HG02970 (cell line): ENCODE measurements around the gene ST6GAL1.
"Not testable (repeated sequence)": the region's sequence is repeated elsewhere in the genome, so short reads cannot be mapped to it uniquely, and the experiment has no call there.

ENCODE experiments used
- ATAC-seq: cut with Tn5 transposase; IDR thresholded peaks from one replicate; pipeline ENCODE4 v1.9.1; 2021; ENCODE audit warnings: mild to moderate bottlenecking, moderate library complexity, moderate number of reproducible peaks; ENCODE audit not compliant: unreplicated experiment, low FRiP score

Gene ST6GAL1

DNA sequence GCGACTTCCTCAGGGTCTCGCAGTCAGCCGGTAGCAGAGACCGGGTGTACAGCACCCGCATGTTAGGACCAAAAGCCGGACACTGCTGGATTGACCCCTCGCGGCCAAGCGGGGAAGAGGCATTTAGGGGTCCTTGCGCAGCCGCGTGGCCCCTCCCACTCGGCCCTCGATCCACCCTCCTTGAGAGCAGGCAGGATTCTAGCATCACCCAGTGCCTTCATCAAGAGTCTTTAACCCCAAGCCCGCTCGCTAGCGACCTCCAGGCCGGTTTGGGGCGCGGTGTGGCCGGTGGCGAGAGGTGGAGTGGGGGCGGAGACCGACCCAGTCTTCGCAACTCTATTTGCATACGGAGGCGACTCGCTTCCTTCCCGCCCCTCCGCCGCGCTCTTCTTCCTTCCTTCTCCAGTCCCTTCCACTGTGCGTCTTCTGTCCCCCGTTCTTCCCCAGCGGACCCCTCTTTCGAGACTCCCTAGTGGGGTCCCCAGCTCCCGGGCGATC is at the start of gene ST6GAL1:
ST6GAL1 (plus strand) TSS at position 384 of the 498 bp plus-strand sequence. CDS start 112,178 bp downstream, outside the sequence.
- peak; percentile 47 for ATAC-seq

- ATAC-seq: no peak
Measured at GRCh38 chr3:186882150-186882524, 48.2 kb upstream of the ST6GAL1 start.

DNA sequence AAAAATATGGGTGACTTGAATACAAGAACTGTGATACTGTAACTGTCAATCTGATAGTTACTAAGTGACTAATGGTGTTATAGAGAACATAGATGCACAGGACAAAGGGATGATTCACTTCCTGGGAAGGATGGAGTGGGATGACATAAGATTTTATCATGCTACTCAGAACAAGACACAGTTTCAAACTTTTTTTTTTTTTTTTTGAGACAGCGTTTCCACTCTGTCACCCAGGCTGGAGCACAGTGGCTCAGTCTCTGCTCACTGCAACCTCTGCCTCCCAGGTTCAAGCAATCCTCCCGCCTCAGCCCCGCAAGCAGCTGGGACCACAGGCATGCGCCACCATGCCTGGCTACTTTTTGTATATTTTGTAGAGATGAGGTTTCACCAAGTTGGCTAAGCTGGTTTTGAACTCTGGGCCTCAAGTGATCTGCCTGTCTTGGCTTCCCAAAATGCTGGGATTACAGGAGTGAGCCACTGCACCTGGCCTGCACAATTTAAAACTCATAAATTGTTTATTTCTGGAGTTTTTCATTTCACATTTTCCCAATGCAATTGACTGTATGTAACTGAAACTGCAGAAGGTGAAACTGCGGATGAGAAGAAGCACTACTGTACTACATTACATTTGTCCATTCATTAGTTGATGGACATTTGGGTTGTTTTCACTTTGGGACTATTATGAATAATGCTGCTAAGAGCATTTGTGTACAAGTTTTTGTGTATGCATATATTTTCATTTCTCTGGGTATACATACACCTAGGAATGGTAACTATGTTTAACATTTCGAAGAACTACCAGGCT is 47.2 kb upstream of the ST6GAL1 start:
- no peak for ATAC-seq

DNA sequence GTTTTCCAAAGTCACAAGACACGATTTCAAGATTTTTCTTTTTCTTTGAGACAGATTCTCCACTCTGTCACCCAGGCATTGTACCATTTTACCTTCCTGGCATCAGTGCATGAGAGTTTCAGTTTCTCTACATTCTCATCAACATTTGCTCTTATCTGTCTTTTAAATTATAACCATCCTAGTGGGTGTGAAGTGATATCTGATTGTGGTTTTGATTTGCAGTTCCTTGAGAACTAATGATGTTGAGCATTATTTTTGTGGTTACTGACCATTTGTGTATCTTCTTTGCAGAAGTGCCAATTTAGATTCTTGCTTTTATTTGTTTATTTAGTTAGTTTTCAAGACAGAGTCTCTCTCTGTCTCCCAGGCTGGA is 46.7 kb upstream of the ST6GAL1 start:
- ATAC-seq: no peak

GRCh38 chr3:186884868-186885267 is 45.5 kb upstream of the ST6GAL1 start:
- ATAC-seq: not testable (repeated sequence)

DNA sequence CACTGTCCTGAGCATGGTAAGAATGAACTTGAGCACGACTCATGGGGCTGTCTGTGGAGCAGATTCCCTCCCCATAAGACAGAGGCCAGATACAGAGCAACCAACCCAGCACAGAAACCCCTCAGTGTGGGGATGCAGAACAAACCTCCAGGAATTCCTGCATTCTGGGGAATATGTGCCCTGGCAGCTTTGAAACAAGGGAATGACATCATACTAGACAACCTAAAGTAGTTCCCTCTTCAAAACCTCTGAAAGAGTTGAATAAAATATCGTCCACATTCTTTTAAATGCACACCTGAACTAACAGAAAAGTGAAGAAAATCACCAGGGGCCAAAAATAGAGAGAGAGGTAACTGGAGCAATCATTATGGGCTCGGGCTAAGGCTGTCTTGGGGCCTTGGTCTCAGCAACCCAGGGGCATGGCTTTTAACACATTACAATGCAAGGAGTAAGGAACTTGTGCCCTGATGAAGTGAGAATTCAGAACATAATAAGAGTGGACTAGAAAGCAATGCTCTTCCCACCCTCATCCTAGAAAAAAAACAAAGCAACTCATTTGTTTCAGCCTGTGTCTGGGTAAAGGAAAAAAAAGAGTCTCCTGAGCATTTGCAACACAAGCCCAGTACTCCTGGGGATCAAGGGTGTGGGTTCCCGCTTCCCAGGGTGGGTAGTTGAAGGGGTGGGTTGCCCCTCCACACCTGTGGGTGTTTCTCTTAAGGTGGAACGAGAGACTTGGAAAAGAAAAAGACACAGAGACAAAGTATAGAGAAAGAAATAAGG is 43.9 kb upstream of the ST6GAL1 start:
- no peak for ATAC-seq

- ATAC-seq: not testable (repeated sequence)
Measured at GRCh38 chr3:186887507-186887938, 42.8 kb upstream of the ST6GAL1 start.

DNA sequence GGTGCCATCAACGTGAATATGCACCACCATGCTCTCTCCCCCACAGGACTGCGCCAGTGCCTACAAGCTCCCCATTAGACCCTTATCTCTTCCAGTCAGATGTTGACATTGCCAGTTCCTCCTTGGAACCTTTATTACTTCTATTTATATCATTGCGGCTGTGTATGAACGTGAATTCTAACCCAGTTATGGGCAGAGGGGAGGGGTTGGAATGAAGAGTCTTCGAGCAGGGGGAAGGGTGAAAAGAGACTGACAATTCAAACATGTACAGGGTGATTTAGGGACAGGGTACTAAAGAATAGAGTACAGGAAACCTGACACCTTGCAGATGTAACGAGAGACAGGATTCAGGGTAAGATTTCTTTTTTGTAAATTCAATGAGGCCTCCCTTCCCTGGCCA is 41.8 kb upstream of the ST6GAL1 start:
- no peak for ATAC-seq

- ATAC-seq: not testable (repeated sequence)
Measured at GRCh38 chr3:186889698-186890097, 40.6 kb upstream of the ST6GAL1 start.

DNA sequence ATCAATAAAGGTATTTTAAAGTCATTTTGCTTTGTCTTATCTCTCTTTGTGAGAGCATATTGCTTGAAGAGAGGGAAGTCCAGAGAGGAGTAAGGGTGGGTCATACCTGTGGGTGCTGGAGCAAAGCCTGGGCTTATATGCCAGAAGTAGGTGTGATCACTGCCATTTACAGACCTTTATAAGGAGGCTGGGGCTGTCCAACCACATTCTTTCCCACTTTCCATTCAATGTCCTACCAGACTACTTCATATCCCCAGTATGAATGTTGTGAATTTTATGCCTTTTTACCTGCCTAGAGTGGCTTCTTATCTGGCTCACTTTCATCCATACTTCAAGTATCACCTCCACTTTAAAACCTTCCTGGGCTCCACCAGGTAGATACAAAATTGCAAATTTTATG is 39.4 kb upstream of the ST6GAL1 start:
- no peak for ATAC-seq

DNA sequence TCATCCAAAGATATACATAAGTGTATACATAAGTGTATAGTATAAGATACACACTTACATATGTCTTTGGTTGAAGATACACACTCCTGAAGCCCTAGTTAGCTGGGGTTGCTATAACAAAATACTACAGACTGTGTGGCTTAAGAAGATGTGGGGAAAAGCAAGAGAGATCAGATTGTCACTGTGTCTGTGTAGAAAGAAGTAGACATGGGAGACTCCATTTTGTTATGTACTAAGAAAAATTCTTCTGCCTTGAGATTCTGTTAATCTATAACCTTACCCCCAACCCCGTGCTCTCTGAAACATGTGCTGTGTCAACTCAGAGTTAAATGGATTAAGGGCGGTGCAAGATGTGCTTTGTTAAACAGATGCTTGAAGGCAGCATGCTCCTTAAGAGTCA is 37.3 kb upstream of the ST6GAL1 start:
- ATAC-seq: not testable (repeated sequence)

- ATAC-seq: no peak
Measured at GRCh38 chr3:186895406-186895805, 34.9 kb upstream of the ST6GAL1 start.

DNA sequence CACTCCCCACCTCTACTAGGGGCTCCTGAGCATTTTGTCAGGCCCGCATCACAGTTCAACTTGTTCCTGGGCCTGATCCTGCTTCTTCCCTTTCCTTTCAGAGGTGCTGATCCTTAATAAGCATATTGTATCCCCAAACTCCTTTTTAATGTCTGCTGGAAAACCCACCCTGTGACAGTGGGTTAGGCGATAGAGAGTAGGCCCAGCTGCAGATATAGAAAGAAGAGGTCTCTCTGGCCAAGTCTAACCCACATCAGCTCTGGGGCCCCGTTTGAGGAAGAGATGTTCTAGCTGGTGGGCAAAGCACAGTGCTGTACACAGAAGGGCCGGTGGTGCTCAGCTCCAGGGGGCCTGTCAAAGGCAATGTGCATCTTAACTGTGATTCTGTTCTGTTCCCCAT is 34.3 kb upstream of the ST6GAL1 start:
- no peak for ATAC-seq

GRCh38 chr3:186896875-186897274 is 33.5 kb upstream of the ST6GAL1 start:
- ATAC-seq: no peak

DNA sequence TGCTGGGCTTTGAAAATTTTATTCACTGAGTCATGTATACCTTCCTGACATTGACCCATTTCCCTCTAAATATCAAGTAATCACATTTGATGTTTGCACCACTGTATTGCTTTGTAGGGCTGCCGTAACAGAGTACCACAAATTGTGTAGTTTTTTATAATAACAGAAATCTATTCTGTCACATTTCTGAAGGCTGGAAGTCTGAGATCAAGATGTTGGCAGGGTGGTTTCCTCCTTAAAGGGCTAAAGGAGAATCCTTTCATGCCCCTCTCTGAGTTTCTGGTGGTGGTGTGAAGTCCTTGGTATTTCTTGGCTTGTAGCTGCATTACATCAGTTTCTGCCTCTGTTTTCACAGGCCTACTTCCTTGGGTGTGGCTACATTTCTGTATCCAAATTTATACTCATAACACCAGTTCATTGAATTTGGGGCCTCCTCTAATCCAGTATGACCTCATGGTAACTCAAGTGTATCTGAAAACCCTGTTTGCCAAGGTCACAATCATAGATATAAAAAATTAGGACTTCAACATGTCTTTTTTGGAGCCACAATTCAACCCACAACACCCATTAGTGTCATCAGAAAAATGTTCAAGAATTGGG is 29.1 kb upstream of the ST6GAL1 start:
- no peak for ATAC-seq

GRCh38 chr3:186902154-186902553 is 28.2 kb upstream of the ST6GAL1 start:
- no peak for ATAC-seq

DNA sequence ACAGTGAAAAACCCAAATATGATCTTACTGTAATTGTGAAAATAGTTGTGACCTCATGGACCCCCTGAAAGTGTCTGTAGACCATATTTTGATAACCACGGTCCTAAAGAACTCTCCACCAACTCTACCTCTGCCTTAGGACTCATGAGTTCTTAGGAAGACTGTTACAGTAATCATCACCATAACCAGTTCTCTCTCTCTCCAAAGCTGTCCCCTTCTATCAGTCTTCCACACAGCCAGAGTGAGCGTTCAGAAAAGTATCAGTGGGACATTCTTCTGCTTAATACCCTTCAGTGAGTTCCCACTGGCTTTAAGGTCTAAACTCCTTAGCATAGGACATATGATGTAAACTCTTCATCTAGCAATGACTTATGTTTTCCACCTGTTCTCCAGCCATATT is 27.6 kb upstream of the ST6GAL1 start:
- ATAC-seq: no peak

- not testable (repeated sequence) for ATAC-seq
Measured at GRCh38 chr3:186903676-186904075, 26.6 kb upstream of the ST6GAL1 start.

DNA sequence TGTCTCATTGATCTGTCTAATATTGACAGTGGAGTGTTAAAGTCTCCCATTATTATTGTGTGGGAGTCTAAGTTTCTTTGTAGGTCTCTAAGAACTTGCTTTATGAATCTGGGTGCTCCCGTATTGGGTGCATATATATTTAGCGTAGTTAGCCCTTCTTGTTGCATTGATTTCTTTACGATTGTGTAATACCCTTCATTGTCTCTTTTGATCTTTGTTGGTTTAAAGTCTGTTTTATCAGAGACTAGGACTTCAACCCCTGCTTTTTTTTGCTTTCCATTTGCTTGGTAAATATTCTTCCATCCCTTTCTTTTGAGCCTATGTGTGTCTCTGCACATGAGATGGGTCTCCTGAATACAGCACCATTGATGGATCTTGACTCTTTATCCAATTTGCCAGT is 23.3 kb upstream of the ST6GAL1 start:
- ATAC-seq: not testable (repeated sequence)

DNA sequence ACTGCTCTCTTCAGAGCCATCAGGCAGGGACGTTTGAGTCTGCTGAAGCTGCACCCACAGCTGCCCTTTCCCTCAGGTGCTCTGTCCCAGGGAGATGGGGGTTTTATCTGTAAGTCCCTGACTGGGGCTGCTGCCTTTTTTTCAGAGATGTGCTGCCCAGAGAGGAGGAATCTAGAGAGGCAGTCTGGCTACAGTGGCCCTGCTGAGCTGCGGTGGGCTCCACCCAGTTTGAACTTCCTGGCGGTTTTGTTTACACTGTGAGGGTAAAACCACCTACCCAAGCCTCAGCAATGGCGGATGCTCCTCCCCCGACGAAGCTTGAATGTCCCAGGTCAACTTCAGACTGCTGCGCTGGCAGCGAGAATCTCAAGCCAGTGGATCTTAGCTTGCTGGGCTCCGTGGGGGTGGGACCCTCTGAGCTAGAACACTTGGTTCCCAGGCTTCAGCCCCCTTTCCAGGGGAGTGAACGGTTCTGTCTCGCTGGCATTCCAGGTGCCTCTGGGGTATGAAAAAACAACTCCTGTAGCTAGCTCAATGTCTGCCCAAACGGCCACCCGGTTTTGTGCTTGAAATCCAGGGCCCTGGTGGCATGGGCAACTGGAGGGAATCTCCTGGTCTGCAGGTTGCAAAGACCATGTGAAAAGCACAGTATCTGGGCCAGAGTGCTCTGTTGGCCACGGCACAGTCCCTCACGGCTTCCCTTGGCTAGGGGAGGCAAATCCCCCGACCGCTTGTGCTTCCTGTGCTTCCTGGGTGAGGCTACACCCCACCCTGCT is 21.1 kb upstream of the ST6GAL1 start:
- no peak for ATAC-seq
